GM19240 (cell line): ENCODE measurements around the gene ARTN.

ENCODE experiments used
- DNase-seq: peaks from one replicate; pipeline ENCODE4 v3.0.0; 2011; ENCODE audit warnings: low spot score; ENCODE audit not compliant: insufficient read length

The ARTN gene

DNA sequence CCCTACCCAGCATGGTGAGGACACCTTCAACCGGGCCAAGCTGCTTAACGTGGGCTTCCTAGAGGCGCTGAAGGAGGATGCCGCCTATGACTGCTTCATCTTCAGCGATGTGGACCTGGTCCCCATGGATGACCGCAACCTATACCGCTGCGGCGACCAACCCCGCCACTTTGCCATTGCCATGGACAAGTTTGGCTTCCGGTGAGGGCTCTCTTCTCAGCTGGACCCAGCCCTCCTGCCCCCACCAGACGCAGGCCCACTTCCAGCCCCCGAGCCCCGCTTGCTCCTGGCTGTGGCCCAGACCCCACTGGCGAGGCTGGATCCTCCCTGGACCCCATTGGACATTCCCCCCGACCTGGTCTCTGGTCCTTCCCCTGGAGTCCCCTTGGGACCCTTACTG is 51.3 kb downstream of the ARTN start:
- no peak for DNase-seq

DNA sequence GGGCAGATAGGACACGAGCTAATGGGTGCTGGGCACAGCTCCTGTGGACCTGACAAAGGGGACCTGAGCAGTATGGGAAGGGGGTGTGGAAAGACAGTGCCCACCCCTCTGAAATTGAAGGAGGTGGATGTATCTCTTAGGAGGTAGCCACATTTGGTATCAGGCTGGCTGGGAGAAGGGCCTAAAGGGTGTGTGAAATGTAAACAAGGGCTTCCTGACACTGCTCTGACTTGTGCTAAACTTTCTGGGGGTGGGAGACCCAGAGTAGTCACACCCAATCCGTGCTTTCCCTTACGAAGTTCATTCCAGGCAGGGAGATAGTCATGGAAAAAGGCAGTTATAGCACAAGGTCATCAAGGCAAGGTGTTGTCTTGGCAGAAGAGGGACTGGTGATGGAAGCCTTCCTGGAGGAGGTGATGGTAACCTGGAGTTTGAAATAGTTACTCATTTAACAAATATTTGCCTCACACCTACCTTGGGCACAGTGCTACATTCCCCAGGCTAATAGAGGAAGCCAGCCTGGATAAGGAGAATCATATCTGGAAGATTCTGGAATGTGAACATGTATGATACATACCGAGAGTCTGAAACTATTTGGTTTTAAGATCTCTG is 52.5 kb downstream of the ARTN start:
- no peak for DNase-seq

DNA sequence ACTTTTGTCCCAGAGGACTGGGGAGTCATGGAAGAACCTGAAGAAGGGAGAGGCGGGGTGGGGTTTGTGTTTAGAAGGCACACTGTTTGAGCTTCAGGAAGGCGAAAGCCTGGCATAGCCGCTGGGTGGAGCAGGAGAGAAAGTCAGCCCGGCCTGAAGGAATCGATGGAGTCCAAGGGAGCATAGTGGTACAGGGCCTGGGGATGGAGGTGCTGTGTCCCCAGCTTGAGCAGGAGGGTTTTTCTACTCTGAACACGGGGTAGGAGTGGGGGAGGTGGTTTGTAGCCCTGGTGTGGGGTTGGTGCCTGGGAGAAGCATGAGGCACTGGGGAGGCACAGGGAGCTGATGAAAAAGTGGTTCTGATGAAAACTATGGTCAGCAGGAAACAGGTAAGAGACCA is 53.1 kb downstream of the ARTN start:
- no peak for DNase-seq
